ENCODE measurements around the gene POM121.
"Not testable (repeated sequence)": the region's sequence is repeated elsewhere in the genome, so short reads cannot be mapped to it uniquely, and the experiment has no call there.

- TF ChIP-seq TAF1 (IDR thresholded peaks at IDR 0.05; ENCODE audit: borderline replicate concordance, low read depth, low read length); POLR2A (IDR thresholded peaks at IDR 0.05; ENCODE audit: low read depth, low read length): not testable (repeated sequence)
Observed at GRCh38 chr7:72995484-72995883, 70.6 kb downstream of the POM121 start.

Measured in GM12892 (cell line).